ENCODE measurements around the gene ASH1L. TPM values are rescaled to one million over a fixed set of nuclear protein-coding genes. Genes with fewer than 3 reads are reported as not detected.
"Not testable (repeated sequence)": the region's sequence is repeated elsewhere in the genome, so short reads cannot be mapped to it uniquely, and the experiment has no call there.

Gene ASH1L
- total RNA-seq, 2 donors from 2014 or later: 42.5 to 71.1 TPM

DNA sequence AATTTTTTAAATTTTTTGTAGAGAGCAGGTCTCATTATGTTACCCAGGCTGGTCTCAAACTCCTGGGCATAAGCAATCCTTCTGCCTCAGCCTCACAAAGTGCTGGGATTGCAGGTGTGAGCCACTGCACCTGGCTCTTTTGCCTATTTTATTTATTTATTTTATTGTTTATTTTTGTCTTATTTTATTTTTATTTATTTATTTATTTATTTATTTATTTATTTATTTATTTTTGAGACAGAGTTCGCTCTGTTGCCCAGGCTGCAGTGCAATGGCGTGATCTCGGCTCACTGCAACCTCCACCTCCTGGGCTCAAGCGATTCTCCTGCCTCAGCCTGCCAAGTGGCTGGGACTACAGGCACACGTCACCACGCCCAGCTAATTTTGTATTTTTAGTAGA lies 13.0 kb upstream of the ASH1L start:
- H3K27ac Mint-ChIP-seq; ATAC-seq (replicated peaks); H3K27me3 Mint-ChIP-seq; H3K4me1 Mint-ChIP-seq; H3K9me3 Mint-ChIP-seq; H3K4me3 Mint-ChIP-seq: not testable (repeated sequence)
- H3K36me3 Mint-ChIP-seq (ENCODE audit: low read depth): peaks cover 13% of the 10 kb centered on the region

DNA sequence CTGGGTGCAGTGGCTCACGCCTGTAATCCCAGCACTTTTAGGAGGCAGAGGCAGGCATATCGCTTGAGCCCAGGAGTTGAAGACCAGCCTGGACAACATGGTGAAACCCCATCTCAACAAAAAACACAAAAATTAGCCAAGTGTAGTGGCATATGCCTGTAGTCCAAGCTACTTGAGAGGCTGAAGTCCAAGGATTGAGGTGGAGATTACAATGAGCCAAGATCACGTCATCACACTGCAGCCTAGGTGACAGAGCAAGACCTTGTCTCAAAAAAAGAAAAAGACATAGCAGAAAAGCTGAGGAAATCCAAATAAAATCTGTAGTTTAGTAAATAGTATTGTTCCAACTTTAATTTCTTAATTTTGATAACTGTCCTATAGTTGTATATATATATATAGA lies 11.5 kb upstream of the ASH1L start:
- Mint-ChIP-seq H3K9me3 (no peaks in the 10 kb centered on the region), H3K4me3 (no peak overlapping the region), H3K27me3 (no peaks in the 10 kb centered on the region), H3K27ac (no peak overlapping the region), H3K36me3 (ENCODE audit: low read depth) (peaks cover 27% of the 10 kb centered on the region), H3K4me1 (peaks cover 3% of the 10 kb centered on the region)
- no peak for ATAC-seq (replicated peaks)

DNA sequence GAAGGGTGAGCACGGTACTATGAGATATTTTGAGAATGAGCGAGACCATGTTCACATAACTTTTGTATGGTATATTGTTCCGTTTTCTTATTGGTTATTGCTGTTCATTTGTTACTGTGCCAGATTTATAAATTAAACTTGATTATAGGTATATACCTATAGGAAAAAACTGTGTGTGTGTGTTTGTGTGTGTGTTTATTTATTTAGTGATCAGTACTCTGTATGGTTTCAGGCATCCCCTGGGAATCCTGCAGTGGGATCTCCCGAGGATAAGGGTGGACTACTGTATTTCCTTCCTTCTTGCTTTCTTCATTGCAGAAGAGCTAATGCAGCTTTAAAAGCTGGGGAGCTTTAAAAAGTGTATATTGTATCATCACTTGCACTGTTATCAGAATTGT lies 8.0 kb upstream of the ASH1L start:
- H3K4me3 Mint-ChIP-seq: no peak overlapping the region
- H3K27me3 Mint-ChIP-seq: no peaks in the 10 kb centered on the region
- no peaks in the 10 kb centered on the region for H3K9me3 Mint-ChIP-seq
- peaks cover 3% of the 10 kb centered on the region for H3K4me1 Mint-ChIP-seq
- no peak for ATAC-seq (replicated peaks)
- H3K27ac Mint-ChIP-seq: no peak overlapping the region
- H3K36me3 Mint-ChIP-seq (ENCODE audit: low read depth): peaks cover 45% of the 10 kb centered on the region

DNA sequence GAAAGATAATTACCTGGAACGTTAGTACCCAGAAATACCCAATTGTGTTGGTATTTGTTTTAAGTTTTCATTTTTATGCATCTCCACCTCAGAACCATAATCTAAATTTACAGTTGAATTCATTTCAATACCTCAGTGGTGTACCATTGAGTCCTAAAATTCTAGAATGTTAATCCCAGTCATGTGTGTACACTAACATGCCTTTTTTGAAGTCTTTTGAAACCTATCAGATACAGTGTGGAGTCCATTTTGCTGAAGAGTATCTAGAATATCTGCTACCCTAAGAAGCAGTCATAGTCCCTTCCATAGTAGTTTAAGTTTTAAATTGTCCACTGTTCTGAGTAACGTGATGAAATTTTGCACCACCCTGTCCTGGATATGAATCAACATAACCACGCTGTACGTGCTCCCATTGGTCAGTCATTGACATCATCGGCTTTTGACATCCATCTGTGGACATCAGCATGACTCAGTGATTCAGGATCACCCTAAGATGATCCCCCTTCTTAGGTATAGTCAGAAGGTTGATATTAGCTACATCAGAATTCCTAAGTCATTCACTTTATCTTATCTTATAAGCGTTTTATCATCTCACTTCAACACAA lies 7.5 kb upstream of the ASH1L start:
- peaks cover 49% of the 10 kb centered on the region for H3K36me3 Mint-ChIP-seq (ENCODE audit: low read depth)
- H3K27me3 Mint-ChIP-seq: no peaks in the 10 kb centered on the region
- H3K27ac Mint-ChIP-seq: no peak overlapping the region
- ATAC-seq (replicated peaks): peak; percentile 55
- peaks cover under 1% of the 10 kb centered on the region for H3K4me1 Mint-ChIP-seq
- no peaks in the 10 kb centered on the region for H3K9me3 Mint-ChIP-seq
- no peak overlapping the region for H3K4me3 Mint-ChIP-seq

DNA sequence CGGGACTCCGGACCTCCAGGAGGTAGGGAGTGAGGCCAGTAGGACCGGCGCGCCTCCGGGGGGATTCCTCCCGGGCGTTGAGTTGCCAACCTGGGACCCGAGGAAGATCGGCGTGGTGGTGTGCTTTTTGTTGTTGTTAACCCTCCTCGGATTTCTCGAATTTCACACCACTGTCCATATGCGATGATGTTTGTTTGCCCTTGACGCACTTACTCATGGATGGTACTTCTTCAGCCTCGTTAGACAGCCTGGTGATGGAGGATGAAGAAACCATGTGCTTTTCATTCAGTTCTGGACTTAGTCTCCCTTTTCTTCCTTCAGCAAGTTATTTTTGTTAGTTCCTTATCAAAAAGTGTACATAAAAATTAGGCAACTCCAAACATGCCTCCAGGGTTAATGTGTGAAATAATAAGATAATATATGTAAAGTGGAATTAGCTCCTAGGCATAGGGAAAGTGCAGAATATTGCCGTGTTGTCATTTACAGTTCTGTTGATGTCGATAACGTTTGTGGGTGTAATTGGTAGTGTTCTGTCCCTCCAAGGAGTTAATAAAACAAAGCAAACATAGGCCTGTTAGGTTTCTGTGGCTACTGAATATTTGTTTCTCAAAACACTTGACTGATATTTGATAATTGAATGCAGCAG lies 897 bp upstream of the ASH1L start:
- peak overlapping the region; percentile 95 for H3K4me3 Mint-ChIP-seq
- H3K27ac Mint-ChIP-seq: peak overlapping the region; percentile 97
- H3K4me1 Mint-ChIP-seq: peaks cover 13% of the 10 kb centered on the region
- peak; percentile 15 for ATAC-seq (replicated peaks)
- H3K36me3 Mint-ChIP-seq (ENCODE audit: low read depth): peaks cover 66% of the 10 kb centered on the region
- not testable (repeated sequence) for H3K9me3 Mint-ChIP-seq, H3K27me3 Mint-ChIP-seq

DNA sequence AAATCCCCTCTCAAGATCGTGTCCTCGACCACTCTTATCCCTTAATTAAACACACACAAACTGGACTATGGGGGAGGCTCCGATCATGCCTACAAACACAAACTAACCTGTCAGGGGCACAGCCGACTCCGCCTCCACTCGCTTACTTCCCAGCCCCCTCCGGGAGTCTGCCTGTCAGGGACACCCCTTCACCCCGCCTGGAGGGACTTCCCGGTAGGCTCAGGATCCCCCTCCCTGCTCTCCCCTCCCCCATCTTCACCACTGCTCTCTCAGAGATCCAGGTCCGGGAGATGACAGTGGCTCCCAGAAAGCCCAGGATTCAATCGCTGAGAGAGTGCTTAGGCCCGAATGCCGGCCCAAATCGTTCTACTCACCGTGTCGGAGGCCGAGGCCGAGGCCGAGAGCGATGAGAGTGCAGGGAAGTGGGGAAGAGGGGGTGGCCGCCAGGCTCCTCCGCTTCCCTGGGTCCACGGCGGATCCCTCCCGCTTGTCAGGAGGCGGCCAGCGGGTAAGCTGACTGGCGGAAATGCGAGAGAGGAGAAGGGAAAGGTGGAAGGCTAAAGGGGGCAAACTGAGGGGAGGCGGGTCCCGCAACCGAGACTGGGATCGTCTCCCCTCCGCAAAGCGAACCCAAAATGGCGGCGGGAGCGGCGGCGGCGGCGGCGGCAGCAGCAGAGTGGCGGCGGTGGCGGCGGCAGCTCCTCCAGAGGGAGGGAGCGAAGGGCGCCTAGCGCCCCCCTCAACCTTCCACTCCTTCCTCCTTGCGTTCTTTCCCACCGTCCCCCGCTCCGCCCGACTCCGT lies 623 bp downstream of the ASH1L start:
- H3K36me3 Mint-ChIP-seq (ENCODE audit: low read depth): peaks cover 63% of the 10 kb centered on the region
- peak overlapping the region; percentile 95 for H3K4me3 Mint-ChIP-seq
- peak overlapping the region; percentile 97 for H3K27ac Mint-ChIP-seq

DNA sequence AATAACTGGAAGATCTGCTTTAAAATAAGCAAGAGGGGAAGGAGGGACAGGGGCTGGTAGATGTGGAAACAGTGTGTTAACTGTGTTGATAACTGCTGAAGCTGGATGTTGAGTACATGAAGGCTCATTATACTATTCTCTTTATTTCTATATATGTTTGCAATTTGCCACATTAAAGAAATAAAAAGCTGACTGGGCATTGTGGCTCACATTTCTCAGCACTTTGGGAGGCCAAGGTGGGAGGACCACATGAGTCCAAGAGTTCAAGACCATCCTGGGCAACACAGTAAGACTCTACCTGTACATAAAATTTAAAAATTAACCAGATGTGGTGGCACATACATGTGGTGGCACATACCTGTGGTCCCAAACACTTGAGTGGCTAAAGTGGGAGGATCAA lies 6.7 kb downstream of the ASH1L start:
- H3K27me3 Mint-ChIP-seq: no peaks in the 10 kb centered on the region
- no peaks in the 10 kb centered on the region for H3K9me3 Mint-ChIP-seq
- H3K4me1 Mint-ChIP-seq: peaks cover 25% of the 10 kb centered on the region
- no peak overlapping the region for H3K27ac Mint-ChIP-seq
- H3K4me3 Mint-ChIP-seq: no peak overlapping the region
- H3K36me3 Mint-ChIP-seq (ENCODE audit: low read depth): peaks cover 72% of the 10 kb centered on the region
- no peak for ATAC-seq (replicated peaks)

More for the DNA sequence above, 623 bp downstream of the ASH1L start:
- H3K9me3 Mint-ChIP-seq, H3K27me3 Mint-ChIP-seq: not testable (repeated sequence)
- H3K4me1 Mint-ChIP-seq: peaks cover 17% of the 10 kb centered on the region
- peak; percentile 17 for ATAC-seq (replicated peaks)

DNA sequence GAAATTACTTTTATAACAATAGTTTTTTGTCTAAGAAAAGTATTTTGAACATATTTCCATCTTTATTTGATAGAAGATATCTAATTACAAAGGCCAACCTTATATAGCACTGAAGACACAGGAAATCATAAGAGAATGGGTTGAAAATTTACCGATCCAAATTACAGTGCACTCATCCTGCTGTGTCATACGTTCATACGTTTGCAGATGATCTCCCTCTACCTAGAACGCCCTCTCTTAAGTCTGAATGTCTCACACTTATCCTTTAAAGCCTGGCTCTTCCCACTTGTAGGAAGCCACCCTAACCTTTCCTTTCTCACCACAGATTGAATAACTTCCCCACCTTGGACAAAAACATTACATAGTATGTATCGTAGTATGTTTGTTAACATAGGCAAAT lies 9.3 kb downstream of the ASH1L start:
- Mint-ChIP-seq H3K27ac (no peak overlapping the region), H3K27me3 (no peaks in the 10 kb centered on the region), H3K36me3 (ENCODE audit: low read depth) (peaks cover 57% of the 10 kb centered on the region), H3K4me3 (no peak overlapping the region), H3K4me1 (peaks cover 26% of the 10 kb centered on the region), H3K9me3 (no peaks in the 10 kb centered on the region)
- no peak for ATAC-seq (replicated peaks)

DNA sequence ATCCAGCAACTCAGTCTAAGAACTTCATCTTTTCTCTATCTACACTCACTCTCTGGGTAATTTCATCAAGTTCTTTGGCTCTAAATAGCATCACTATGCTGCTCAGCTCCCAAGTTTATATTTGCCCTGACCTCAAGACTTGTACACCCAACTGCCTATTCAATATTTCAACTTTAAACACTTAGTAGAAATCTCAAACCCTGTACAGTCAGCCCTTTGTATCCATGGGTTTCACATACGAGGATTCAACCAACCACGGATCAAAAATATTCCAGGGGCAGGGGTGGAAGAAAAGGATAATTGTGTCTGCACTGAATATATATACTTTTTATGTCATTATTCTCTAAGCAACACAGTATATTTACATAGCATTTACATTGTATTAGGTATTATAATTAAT lies 13.9 kb downstream of the ASH1L start:
- no peaks in the 10 kb centered on the region for H3K9me3 Mint-ChIP-seq
- peaks cover 55% of the 10 kb centered on the region for H3K36me3 Mint-ChIP-seq (ENCODE audit: low read depth)
- H3K4me3 Mint-ChIP-seq: no peak overlapping the region
- H3K27me3 Mint-ChIP-seq: no peaks in the 10 kb centered on the region
- no peak overlapping the region for H3K27ac Mint-ChIP-seq
- peaks cover 28% of the 10 kb centered on the region for H3K4me1 Mint-ChIP-seq
- ATAC-seq (replicated peaks): no peak

DNA sequence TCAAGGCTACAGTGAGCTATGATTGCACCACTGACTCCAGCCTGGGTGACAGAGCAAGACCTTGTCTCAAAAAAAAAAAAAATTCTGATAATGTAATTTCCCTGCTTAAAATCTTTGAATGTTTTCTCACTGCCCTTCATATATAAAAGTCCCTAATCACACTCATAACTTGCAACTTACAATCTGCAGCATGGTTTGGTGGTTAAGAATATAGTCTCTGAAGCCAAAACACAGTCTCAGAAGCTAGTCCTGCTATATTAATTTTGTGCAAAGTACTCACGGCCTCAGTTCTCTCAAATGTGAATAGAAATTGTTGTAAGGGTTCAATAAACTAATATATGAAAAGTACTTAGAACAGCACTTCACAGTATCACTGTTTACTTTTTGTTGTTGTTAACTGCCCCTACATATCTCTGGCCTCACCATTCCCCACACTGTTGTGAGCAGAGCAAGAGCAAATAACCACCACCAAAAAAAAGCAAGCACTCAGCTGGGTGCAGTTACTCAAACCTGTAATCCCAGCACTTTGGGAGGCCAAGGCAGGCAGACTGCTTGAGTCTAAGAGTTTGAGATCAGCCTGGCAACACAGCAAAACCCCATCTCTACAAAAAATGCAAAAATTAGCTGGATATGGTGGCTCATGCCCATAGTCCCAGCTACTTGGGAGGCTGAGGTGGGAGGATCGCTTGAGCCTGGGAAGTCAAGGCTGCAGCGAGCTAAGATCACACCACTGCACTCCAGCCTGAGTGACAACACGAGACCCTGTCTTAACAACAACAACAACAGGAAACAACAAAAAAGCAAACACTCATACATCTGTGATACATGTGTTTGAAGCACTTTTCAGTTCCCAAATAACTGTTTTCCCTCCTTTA lies 22.4 kb downstream of the ASH1L start:
- Mint-ChIP-seq H3K4me1 (peaks cover 32% of the 10 kb centered on the region), H3K4me3 (peak overlapping the region; percentile 43), H3K27me3 (no peaks in the 10 kb centered on the region), H3K36me3 (ENCODE audit: low read depth) (peaks cover 7% of the 10 kb centered on the region), H3K9me3 (no peaks in the 10 kb centered on the region), H3K27ac (peak overlapping the region; percentile 83)
- ATAC-seq (replicated peaks): peak; percentile 14

DNA sequence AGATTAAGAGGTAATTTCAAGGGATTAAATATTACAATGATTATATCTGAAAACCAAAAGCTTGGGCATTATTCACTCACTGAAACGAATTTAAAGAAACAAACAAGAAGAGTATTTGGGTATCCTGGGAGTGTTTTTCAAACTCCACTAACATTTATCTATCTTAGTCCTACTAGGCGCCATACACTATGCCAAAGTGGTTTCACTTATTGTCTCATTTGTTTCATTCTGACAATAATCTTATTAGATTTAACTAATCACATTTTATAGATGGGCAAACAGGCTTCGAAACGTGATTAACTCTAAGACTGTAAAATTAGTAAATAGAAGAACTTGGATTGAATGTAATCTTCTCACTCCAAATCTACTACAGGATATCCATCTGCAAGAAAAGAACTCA lies 25.4 kb downstream of the ASH1L start:
- Mint-ChIP-seq H3K27me3 (no peaks in the 10 kb centered on the region), H3K4me1 (peaks cover 45% of the 10 kb centered on the region), H3K4me3 (peak overlapping the region; percentile 80), H3K9me3 (no peaks in the 10 kb centered on the region), H3K27ac (peak overlapping the region; percentile 95), H3K36me3 (ENCODE audit: low read depth) (peaks cover 13% of the 10 kb centered on the region)
- ATAC-seq (replicated peaks): no peak

DNA sequence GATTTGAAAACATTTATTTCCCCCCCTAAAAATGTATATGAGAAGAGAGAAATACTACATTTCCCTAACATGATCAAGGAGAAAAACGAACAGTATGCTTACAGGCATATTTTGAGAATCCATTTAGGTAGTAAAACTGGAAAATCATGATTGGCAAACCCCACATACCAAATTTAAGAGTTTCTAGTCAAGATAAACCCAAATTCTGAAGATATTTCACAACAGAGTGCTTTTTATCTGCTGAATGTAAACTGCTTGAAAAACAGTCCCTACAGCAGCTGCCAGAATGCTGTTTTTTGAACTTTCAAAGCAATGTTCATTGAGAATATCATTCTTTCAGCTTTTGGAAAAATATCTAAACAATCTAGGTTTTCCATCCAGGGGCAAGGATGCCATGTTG lies 31.0 kb downstream of the ASH1L start:
- H3K27ac Mint-ChIP-seq: no peak overlapping the region
- H3K36me3 Mint-ChIP-seq (ENCODE audit: low read depth): peaks cover 31% of the 10 kb centered on the region
- peaks cover 33% of the 10 kb centered on the region for H3K4me1 Mint-ChIP-seq
- H3K4me3 Mint-ChIP-seq: no peak overlapping the region
- H3K9me3 Mint-ChIP-seq: no peaks in the 10 kb centered on the region
- no peaks in the 10 kb centered on the region for H3K27me3 Mint-ChIP-seq
- no peak for ATAC-seq (replicated peaks)

DNA sequence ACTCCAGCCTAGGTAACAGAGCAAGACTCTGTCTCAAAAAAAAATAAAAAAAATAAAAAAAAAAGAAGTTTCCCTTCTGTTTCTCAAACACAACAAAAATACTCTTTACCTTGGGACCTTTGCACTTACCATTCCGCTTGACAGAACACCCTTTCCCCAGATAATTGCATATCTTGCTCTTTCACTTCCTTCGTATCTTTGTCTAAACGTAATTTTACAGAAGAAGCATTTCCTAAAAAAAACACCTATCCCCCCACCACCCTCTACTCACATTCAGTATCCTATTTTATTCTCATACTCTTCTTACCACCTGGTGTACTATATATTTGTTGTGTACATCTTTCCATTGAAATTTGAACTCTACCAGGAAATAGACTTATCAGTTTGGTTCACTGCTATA lies 32.7 kb downstream of the ASH1L start:
- no peaks in the 10 kb centered on the region for H3K27me3 Mint-ChIP-seq
- no peak for ATAC-seq (replicated peaks)
- H3K36me3 Mint-ChIP-seq (ENCODE audit: low read depth): peaks cover 31% of the 10 kb centered on the region
- no peaks in the 10 kb centered on the region for H3K9me3 Mint-ChIP-seq
- H3K4me1 Mint-ChIP-seq: peaks cover 33% of the 10 kb centered on the region
- H3K27ac Mint-ChIP-seq: no peak overlapping the region
- no peak overlapping the region for H3K4me3 Mint-ChIP-seq

DNA sequence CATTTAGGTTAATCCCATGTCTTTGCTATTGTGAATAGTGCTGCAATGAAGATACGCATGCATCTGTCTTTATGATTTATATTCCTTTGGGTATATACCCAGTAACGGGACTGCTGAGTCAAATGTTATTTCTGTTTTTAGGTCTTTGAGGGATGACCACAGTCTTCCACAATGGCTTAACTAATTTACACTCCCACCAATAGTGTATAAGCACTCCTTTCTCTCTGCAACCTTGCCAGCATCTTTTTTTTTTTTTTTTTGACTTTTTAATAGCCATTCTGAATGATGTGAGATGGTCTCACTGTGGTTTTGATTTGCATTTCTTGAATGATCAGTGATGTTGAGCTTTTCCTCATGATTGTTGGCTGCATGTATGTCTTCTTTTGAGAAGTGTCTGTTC lies 33.5 kb downstream of the ASH1L start:
- H3K4me3 Mint-ChIP-seq: no peak overlapping the region
- no peaks in the 10 kb centered on the region for H3K9me3 Mint-ChIP-seq
- no peak overlapping the region for H3K27ac Mint-ChIP-seq
- peaks cover 31% of the 10 kb centered on the region for H3K36me3 Mint-ChIP-seq (ENCODE audit: low read depth)
- H3K27me3 Mint-ChIP-seq: no peaks in the 10 kb centered on the region
- no peak for ATAC-seq (replicated peaks)
- peaks cover 27% of the 10 kb centered on the region for H3K4me1 Mint-ChIP-seq
